SK-N-SH treated with all-trans-retinoic acid at 6 μM for 48 hours (cell line): ENCODE data around the gene ZBTB8OS.
"Not testable (repeated sequence)": the region's sequence is repeated elsewhere in the genome, so short reads cannot be mapped to it uniquely, and the experiment has no call there.

Source experiments
- ATAC-seq: fragments of 200-7000 bp; cut with Tn5 transposase; 3 replicates; pipeline ENCODE4 v1.9.1; 2020; ENCODE audit warnings: mild to moderate bottlenecking, moderate library complexity
- ARNTL ChIP-seq: fragments of 450-650 bp; formaldehyde crosslinking; IDR thresholded peaks from 2 replicates; pipeline ENCODE4 v1.5.0; 2020; ENCODE audit warnings: low read depth, mild to moderate bottlenecking, moderate library complexity, borderline replicate concordance
- BACH2 ChIP-seq: fragments of 250-450 bp; sonication (Bioruptor Pico); IDR thresholded peaks from 2 replicates; pipeline ENCODE4 v1.9.0; 2021; ENCODE audit warnings: mild to moderate bottlenecking, borderline replicate concordance
- CSDC2 ChIP-seq: fragments of 250-450 bp; sonication (Bioruptor Pico); IDR thresholded peaks from 2 replicates; pipeline ENCODE4 v1.5.0; 2020; ENCODE audit warnings: mild to moderate bottlenecking, moderate library complexity
- ESRRG ChIP-seq: fragments of 250-450 bp; sonication (Bioruptor Pico); IDR thresholded peaks from 2 replicates; pipeline ENCODE4 v1.6.1; 2021; ENCODE audit warnings: mild to moderate bottlenecking
- GLIS3 ChIP-seq: fragments of 250-450 bp; sonication (Bioruptor Pico); IDR thresholded peaks from 2 replicates; pipeline ENCODE4 v1.5.0; 2020; ENCODE audit warnings: mild to moderate bottlenecking, moderate library complexity
- ISL1 ChIP-seq: fragments of 250-450 bp; sonication (Bioruptor Pico); IDR thresholded peaks from 2 replicates; pipeline ENCODE4 v2.1.2; 2022; ENCODE audit warnings: mild to moderate bottlenecking, moderate library complexity
- OSR1 ChIP-seq: fragments of 250-450 bp; sonication (Bioruptor Pico); IDR thresholded peaks from 2 replicates; pipeline ENCODE4 v1.8.0; 2022; ENCODE audit warnings: moderate library complexity, mild to moderate bottlenecking, inconsistent platforms
- POU6F1 ChIP-seq: fragments of 250-450 bp; sonication (Bioruptor Pico); IDR thresholded peaks from 2 replicates; pipeline ENCODE4 v1.8.0; 2021; ENCODE audit warnings: low read depth, mild to moderate bottlenecking, moderate library complexity, borderline replicate concordance
- RARB ChIP-seq: fragments of 250-450 bp; sonication (Bioruptor Pico); IDR thresholded peaks from 2 replicates; pipeline ENCODE4 v1.8.0; 2021; ENCODE audit warnings: mild to moderate bottlenecking, moderate library complexity
- SNAI2 ChIP-seq: fragments of 250-450 bp; sonication (Bioruptor Pico); IDR thresholded peaks from 2 replicates; pipeline ENCODE4 v1.5.0; 2020; ENCODE audit warnings: mild to moderate bottlenecking, moderate library complexity
- TCF4 ChIP-seq: fragments of 250-450 bp; sonication (Bioruptor Pico); IDR thresholded peaks from 2 replicates; pipeline ENCODE4 v1.8.0; 2021; ENCODE audit warnings: mild to moderate bottlenecking, moderate library complexity, borderline replicate concordance
- TOX ChIP-seq: fragments of 250-450 bp; sonication (Bioruptor Pico); IDR thresholded peaks from 2 replicates; pipeline ENCODE4 v1.8.0; 2021; ENCODE audit warnings: mild to moderate bottlenecking, moderate library complexity, borderline replicate concordance
- ZFP30 ChIP-seq: fragments of 450-650 bp; formaldehyde crosslinking; IDR thresholded peaks from 2 replicates; pipeline ENCODE4 v1.5.0; 2022; ENCODE audit warnings: mild to moderate bottlenecking, moderate library complexity
- ZNF565 ChIP-seq: fragments of 450-650 bp; formaldehyde crosslinking; conservative IDR thresholded peaks from 2 replicates; pipeline ENCODE4 v1.5.0; 2020; ENCODE audit warnings: low read depth, mild to moderate bottlenecking, moderate library complexity
- ZNF70 ChIP-seq: fragments of 450-650 bp; formaldehyde crosslinking; IDR thresholded peaks from 2 replicates; pipeline ENCODE4 v1.5.0; 2020; ENCODE audit warnings: mild to moderate bottlenecking, moderate library complexity
- ZNF8 ChIP-seq: fragments of 450-650 bp; formaldehyde crosslinking; IDR thresholded peaks from 2 replicates; pipeline ENCODE4 v1.5.0; 2020; ENCODE audit warnings: mild to moderate bottlenecking, moderate library complexity
- TF ChIP-seq, protein P1 (sequence below): fragments of 250-450 bp; sonication (Bioruptor Pico); IDR thresholded peaks from 2 replicates; pipeline ENCODE4 v1.5.1; 2020; ENCODE audit warnings: low read depth, mild to moderate bottlenecking, moderate library complexity
- TF ChIP-seq, protein P2 (sequence below): fragments of 250-450 bp; sonication (Bioruptor Pico); IDR thresholded peaks from 2 replicates; pipeline ENCODE4 v1.5.0; 2020; ENCODE audit warnings: mild to moderate bottlenecking, moderate library complexity

ZBTB8OS gene

GRCh38 chr1:32636914-32637645, 13.3 kb downstream of the ZBTB8OS start:
- no peak for TF ChIP-seq RARB (CRISPR knock-in tag)
- no peak for TF ChIP-seq BACH2 (CRISPR knock-in tag)
- TF ChIP-seq ARNTL (CRISPR knock-in tag), result no peak
- TF ChIP-seq ESRRG (CRISPR knock-in tag), result no peak
- TF ChIP-seq CSDC2 (CRISPR knock-in tag), result no peak
- no peak for TF ChIP-seq ISL1 (CRISPR knock-in tag)
- ATAC-seq, result no peak

DNA sequence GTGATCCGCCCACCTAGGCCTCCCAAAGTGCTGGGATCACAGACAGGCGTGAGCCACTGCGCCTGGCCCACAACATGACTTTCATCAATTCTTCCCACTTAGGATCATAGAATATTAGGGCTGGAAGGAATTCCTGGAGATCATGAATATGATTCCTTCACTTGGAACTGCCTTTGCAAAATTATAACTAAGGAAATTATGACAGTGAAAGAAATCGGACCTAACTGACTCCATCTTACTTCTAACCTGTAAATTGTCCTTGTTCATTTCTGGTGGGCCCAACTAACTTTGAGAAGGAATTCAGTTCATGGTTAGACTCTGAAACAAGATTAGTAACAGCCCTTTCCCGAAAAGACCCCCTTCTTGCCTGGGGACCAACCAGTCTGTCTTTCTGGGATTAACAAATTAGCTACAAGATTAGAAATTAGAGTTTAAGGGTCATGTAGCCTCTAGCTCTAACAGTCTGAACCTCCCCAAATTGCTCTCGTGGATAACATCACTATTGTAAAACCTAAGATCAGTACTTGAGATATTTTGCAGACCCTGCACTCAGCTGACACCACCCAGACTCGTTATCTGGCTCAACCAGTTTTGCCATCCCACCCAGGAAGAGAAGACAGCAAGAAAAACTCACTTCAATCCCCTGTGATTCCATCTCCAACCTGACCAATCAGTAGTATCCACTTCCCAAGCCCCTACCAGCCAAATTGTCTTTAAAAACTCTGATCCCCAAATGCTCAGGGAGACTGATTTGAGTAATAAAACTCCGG, 14.7 kb downstream of the ZBTB8OS start:
- ATAC-seq, result no peak
- TF ChIP-seq SNAI2 (CRISPR knock-in tag) (no peak), ZNF565 (no peak), POU6F1 (CRISPR knock-in tag) (no peak), ZFP30 (CRISPR knock-in tag) (no peak), BACH2 (CRISPR knock-in tag) (no peak), ZNF70 (no peak), ZNF8 (CRISPR knock-in tag) (no peak), OSR1 (no peak), CSDC2 (CRISPR knock-in tag) (no peak), GLIS3 (no peak), TOX (CRISPR knock-in tag) (no peak), TCF4 (CRISPR knock-in tag) (no peak)
- TF ChIP-seq, protein P1, sequence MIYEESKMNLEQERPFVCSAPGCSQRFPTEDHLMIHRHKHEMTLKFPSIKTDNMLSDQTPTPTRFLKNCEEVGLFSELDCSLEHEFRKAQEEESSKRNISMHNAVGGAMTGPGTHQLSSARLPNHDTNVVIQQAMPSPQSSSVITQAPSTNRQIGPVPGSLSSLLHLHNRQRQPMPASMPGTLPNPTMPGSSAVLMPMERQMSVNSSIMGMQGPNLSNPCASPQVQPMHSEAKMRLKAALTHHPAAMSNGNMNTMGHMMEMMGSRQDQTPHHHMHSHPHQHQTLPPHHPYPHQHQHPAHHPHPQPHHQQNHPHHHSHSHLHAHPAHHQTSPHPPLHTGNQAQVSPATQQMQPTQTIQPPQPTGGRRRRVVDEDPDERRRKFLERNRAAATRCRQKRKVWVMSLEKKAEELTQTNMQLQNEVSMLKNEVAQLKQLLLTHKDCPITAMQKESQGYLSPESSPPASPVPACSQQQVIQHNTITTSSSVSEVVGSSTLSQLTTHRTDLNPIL (CRISPR knock-in tag), result no peak

- ATAC-seq, result no peak
- TF ChIP-seq, protein P1 (CRISPR knock-in tag), result no peak
- TF ChIP-seq, protein P2, sequence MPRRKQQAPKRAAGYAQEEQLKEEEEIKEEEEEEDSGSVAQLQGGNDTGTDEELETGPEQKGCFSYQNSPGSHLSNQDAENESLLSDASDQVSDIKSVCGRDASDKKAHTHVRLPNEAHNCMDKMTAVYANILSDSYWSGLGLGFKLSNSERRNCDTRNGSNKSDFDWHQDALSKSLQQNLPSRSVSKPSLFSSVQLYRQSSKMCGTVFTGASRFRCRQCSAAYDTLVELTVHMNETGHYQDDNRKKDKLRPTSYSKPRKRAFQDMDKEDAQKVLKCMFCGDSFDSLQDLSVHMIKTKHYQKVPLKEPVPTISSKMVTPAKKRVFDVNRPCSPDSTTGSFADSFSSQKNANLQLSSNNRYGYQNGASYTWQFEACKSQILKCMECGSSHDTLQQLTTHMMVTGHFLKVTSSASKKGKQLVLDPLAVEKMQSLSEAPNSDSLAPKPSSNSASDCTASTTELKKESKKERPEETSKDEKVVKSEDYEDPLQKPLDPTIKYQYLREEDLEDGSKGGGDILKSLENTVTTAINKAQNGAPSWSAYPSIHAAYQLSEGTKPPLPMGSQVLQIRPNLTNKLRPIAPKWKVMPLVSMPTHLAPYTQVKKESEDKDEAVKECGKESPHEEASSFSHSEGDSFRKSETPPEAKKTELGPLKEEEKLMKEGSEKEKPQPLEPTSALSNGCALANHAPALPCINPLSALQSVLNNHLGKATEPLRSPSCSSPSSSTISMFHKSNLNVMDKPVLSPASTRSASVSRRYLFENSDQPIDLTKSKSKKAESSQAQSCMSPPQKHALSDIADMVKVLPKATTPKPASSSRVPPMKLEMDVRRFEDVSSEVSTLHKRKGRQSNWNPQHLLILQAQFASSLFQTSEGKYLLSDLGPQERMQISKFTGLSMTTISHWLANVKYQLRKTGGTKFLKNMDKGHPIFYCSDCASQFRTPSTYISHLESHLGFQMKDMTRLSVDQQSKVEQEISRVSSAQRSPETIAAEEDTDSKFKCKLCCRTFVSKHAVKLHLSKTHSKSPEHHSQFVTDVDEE (CRISPR knock-in tag), result no peak
Measured at GRCh38 chr1:32632829-32633228, 17.5 kb downstream of the ZBTB8OS start.

GRCh38 chr1:32630173-32630572, 20.2 kb downstream of the ZBTB8OS start:
- not testable (repeated sequence) for ATAC-seq

DNA sequence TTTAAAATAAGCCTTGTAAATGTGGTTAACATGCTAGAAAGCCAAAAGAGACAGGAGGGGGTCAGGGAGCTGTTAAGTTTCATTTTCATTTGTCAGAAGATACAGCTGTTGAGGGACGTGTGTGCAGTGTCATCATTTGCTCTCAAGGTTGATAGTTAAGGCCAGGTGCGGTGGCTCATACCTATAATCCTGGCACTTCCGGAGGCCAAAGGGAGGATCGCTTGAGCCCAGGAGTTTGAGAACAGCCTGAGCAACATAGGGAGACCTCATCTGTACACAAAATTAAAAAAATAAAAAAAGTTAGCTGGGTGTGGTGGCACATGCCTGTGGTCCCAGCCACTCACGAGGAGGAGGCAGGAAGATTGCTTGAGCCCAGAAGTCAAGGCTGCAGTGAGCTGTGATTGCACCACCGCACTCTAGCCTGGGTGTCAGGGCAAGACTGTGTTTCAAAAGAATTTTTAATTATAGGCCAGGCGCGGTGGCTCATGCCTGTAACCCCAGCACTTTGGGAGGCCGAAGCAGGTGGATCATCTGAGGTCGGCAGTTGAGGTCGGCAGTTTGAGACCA, 22.7 kb downstream of the ZBTB8OS start:
- ATAC-seq, result no peak
- TF ChIP-seq ARNTL (CRISPR knock-in tag), result no peak
- TF ChIP-seq, all 23 proteins: peak for 0
